Hematopoietic multipotent progenitor cell treated with erythropoietin and hydrocortisone succinate and interleukin-3 and kit ligand, for 17 days (in vitro differentiated cells): ENCODE data around the gene HINFP.
A peak's percentile ranks its signal among the peaks of the same experiment; 100 is the strongest.
"Not testable (repeated sequence)": the region's sequence is repeated elsewhere in the genome, so short reads cannot be mapped to it uniquely, and the experiment has no call there.

Experiments used
- DNase-seq: peaks from one replicate; pipeline ENCODE4 v3.0.0-alpha.2; 2015; ENCODE audit warnings: low spot score

Gene HINFP

DNA sequence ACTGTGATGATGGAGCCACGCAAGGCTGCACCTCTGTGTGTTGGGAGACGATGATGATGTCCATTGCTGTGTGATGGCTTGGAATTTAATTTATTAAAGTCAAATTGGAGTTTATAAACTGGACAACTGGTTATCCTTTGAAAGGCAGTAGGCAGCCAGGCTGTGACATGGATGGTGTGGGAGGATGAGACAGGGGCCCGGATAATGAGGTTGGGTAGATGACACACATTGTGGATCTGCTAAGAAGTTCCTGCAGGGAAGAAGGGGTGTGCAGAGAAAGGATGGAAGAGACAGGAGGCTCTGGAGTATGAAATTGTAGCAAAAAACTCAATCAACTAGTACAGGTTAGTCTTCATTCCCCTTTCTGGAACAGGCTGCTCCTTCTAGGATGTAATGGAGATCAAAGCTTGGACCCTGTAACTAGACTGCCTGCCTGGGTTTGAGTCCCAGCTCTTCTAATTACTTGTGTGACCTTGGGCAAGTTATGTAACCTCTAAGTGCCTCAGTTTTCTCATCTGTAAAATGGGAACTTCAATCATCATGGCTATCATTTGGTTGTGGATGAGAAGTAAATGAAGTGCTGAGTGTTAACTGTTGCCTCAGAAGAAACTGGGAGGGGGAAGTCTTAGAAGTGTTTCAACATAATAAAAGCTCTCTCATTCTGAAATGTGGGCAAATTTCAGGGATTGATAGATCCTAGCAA, 4.2 kb upstream of the HINFP start:
- DNase-seq = no peak

DNA sequence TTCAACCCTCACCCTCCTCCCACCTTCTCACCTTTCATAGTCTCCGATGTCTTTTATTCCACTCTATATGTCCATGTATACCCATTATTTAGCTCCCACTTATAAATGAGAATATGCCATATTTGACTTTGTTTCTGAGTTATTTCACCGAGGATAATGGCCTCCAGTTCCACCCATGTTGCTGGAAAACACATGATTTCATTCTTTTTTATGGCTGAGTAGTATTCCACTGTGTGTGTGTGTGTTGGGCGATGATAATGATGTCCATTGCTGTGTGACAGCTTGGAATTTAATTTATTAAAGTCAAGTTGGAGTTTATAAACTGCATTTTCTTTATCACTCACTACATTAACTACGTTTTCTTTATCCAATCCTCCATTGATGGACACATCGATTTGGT, 3.2 kb upstream of the HINFP start:
- DNase-seq = no peak

DNA sequence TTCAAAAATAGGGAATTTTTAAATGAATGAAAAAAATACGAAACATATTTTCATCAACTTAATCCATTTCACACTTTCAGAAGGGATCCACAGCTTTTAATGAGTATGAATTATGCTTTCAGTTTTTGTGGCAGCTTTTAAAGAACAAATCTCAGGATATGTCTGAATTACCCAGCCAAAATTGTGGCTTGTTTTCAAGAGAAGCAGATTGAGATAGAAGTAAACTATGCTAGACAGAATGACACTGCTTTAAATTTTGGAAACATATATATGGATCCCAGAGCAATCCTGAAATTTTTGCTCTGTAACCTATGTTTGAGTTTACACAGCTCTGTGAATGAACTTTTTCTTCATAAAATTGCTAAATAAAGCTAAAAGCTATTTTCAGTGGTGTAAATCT, 2.4 kb upstream of the HINFP start:
- no peak for DNase-seq

DNA sequence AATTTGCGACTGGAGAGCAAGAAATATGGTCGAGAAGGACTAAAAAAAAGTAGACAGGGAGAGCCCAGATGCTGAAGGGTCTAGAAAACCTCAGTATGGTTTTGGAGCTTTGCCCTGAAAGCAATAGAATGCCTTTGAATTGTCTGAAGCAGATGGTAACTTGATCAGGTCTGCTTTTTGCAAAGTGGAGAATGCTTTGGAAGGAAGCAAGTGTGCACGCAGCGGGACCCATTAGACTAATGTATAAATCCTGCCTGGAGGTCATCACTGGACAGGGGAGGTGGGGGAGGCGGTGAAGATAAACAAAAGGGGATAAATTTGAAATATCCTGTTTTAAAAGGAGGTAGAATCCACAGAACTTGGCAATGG, 757 bp upstream of the HINFP start:
- DNase-seq = no peak

DNA sequence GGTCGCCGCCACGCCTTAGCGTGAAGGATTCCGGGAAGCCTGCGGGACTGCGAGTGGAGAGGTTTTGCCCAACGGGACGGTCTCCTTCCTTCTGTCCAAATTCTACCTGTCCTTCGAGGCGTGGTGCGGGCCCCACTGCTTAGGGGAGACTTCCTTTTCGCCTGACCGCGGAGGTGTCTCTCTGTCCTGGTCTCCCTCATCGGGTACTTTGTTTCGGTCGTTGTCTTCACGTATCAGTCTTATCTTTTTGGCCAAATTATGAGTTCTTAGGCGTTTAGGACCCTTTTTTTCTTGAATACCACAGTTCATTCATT, 388 bp downstream of the HINFP start:
- DNase-seq = no peak

DNA sequence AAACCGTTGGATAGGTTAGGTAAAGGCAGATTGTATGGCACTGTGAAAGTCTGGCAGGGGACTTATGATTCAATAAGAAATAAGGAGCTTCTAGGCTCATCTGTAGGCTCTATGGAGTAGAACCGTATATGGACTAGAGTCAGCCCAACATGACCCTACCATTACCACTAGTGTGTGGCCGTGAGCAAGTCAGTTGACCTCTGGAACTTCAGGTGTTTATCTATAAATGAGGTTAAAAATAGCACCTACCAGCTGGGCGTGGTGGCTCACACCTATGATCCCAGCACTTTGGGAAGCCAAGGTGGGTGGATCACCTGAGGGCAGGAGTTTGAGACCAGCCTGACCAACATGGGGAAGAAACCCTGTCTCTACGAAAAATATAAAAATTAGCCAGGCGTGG, 4.4 kb downstream of the HINFP start:
- DNase-seq = no peak

DNA sequence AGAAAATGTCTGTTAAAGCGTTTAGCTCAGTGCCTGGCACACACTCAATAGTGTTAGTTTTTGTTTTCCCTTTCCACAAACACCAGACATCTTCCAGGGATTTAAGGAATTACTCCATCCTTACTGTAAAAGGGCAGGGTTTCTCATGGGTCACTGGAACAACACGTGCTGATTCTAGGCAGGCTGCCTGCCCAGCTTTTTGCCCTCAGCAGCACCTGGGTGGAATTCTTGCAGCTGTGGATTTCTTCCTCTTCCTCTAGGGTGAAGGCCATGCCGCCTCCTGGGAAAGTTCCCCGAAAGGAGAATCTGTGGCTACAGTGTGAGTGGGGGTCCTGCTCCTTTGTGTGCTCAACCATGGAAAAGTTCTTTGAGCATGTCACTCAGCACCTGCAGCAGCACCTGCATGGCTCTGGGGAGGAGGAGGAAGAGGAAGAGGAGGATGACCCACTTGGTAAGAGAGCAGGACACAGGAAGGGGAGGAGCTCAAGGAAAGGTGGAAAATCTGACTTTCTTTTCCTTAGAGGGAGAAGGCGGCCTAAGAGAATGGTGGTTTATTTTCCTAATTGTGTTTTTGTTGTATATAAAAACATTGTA, 5.4 kb downstream of the HINFP start:
- DNase-seq = no peak

DNA sequence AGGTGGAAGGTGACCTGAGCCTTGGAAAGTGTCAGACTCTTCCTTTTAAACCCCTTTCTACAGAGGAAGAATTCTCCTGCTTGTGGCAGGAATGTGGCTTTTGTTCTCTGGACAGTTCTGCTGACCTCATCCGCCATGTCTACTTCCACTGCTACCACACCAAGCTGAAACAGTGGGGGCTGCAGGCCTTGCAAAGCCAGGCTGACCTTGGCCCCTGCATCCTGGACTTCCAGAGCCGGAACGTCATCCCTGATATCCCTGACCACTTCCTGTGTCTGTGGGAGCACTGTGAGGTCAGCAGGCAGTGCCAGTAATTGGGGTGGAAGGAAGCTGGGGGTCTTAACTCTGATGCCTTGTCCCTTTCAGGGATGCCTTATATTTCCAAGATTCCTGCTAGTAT, 9.3 kb downstream of the HINFP start:
- no peak for DNase-seq

DNA sequence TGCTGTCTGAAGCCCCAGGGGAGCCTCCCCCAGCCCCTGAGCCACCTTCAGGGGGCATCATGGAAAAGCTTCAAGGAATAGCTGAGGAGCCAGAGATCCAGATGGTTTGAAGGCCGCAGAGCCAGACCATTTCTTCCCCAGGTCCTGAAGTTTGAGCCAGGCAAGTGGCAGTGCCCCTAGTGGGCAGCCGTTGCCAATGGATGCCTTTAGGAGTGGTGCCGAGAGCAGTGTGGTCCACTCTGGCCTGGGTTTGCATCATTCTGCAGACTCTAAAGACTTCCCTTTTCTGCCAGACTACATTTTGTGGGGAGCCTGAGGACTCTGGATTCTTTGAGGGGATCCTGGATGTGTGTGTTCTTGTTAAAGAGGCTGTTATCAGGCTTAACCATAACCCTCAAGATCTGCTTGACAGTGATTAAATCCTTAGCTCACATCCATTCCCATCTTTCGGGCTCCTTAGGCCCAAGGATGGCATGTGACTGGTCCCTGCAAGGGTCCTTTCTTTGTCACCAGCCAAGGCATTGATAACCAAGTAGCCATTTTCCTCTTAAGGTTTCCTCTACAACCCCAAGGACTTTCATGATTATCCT, 13.1 kb downstream of the HINFP start:
- peak; percentile 30 for DNase-seq

DNA sequence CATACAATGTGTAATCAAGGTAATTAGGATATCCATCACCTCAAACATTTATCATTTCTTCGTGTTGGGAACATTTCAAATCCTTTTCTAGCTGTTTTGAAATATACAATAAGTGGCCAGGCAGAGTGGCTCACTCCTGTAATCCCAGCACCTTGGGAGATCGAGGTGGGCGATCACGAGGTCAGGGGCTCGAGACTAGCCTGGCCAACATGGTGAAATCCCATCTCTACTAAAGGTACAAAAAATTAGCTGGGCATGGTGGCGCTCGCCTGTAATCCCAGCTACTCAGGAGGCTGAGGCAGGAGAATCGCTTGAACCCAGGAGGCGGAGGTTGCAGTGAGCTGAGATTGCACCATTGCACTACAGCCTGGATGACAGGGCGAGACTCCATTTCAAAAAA, 17.9 kb downstream of the HINFP start:
- not testable (repeated sequence) for DNase-seq

DNA sequence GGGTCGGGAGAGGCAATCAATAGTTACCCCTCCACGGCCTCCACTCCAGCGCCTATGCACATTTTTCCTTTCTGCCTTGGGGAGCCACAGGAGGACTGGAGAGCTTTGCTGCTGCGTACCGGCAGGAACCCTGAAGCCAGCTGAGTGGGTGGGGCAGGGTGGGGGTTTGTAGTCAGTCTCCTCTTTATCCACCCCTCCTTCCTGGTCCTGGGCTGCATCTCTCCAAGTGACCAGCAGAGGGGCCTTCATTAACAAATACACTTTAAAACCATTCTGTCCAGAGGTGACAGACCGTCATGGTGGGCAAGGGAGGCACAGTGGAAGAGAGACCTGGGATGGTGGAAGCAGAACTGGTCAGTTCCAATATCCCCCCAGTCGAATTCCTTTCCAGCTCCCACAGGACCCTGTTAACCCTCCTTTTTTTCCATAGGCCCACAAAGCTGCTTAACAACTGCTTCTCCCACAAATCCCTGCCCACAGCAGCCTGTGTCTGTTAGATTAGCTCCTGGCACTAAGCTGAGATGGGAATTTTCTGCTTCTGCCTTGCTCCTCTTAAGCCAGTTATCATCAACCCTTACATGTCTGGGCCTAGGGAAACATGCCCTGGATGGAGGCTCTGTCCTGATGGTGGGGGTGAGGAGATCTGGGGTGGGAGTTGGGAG, 23.6 kb downstream of the HINFP start:
- peak; percentile 56 for DNase-seq

DNA sequence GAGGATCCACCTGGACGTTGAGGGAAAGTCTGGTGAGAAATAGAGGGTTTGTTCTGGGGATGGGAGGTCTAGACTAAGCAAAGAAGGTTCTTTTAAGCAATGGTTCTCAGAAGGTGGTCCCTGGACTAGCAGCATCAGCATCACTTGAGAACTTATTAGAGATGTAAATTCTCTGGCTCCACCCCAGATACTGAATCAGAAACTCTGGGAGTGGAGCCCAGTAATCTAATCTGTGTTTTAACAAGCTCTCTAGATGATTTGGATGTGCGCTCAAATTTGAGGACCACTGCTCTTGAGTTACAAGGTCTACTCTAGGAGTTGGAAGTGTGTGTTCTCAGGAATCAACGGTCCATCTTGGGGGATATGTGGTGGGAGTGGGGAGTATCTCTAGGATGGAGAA, 24.2 kb downstream of the HINFP start:
- DNase-seq = no peak

DNA sequence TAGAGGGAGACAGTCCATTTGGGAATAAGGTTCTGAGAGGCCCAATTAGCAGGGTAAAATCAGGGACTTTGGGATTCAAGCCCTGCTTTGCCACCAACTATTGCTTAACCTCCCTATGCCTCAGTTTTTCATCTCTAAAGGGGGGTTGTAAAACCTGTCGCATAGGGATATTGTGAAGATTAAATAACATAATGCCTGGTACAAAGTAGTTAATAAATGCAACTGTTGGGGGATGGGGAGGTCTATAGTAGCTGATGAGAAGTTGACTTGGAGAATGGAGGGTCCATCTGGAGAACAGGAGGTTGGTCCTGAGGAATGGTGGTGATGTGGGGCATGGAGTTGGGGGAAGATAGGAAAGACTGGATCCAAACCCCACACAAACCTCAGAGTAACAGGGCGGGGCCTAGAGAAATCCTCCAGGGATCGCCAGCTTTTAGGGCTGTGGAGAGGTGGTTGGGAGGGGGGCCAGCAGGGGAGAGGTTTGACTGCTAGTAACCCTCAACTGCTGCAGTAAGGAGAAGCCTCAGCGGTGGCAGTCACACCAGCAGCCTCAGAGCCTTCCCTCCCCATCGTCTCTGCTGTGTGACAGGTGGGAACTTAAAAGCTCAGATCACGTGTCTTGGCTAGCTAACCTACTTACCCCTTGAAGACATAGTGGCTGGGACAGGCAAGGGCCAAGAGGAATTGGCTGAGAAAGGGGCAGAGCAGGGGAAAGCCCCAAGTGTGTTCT, 26.4 kb downstream of the HINFP start:
- no peak for DNase-seq

DNA sequence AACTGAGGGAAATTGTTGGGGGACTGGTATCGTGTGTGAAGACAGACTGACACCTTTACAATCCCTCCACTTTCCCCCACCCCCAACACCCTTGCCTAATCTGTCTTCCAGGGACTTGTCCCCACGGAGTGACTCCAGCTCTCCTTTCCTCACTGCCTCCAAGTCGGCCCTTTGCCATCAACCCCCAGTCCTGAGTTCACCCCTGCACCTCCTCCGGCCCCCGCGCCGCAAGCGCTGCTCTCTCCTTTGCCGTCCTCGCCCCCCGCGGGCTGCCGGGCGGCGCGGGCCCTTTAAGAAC, 27.3 kb downstream of the HINFP start:
- no peak for DNase-seq

DNA sequence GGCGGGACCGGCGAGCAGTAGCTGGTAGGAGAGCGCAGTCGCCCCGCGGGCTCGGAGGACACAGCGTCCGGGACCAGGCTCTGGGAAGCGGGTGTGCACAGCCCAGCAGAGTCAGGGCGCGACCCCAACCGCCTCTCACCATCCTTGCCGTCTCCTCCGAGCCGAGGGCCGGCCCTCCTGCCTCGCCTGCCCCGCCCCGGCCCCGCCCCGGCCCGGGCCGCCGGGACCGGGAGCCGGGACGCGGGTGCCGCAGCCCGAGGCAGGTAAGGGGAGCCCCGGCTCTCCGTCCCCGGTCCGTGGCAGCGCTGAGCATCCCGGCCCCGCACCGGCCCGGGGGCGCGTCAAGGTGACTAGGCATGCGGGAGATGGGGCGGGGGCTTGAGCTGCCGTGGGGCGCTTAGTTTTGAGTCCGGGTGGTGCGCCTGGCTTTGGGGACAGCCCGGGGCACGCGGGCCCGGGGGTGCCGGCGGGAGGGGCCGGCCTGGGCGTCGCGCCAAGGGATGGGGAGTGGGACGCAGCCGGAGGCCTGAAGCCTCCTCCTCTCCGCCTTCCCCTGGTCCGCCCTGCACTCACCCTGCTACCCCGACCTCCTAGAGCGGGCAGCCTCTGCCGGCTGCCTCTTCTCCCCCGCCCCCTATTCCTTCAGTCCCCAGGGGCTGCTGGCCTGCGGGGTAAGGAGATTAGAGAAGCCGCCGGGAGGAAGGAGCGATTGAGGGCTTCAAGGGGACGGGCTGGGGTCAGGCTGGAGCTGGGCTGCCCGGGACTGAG, 27.8 kb downstream of the HINFP start, which contains the start of gene ABCG4:
Gene ABCG4 (plus strand): TSS at position 35 of the 768 bp plus-strand sequence. CDS start 914 bp downstream, outside the sequence.
- no peak for DNase-seq

DNA sequence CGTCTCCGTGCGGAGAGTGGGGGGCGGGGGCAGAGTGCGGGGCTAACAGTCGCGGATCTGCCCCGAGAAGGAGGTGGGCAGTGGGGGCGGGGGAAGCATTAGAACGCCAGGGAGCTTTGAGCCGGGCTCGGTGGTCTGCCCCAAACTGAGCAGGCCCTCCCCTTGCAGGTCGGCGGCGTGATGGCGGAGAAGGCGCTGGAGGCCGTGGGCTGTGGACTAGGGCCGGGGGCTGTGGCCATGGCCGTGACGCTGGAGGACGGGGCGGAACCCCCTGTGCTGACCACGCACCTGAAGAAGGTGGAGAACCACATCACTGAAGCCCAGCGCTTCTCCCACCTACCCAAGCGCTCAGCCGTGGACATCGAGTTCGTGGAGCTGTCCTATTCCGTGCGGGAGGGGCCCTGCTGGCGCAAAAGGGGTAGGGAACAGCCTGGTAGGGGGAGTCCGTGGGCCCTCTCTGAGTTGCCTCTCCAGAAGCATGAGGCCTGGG, 28.5 kb downstream of the HINFP start:
- DNase-seq = no peak

DNA sequence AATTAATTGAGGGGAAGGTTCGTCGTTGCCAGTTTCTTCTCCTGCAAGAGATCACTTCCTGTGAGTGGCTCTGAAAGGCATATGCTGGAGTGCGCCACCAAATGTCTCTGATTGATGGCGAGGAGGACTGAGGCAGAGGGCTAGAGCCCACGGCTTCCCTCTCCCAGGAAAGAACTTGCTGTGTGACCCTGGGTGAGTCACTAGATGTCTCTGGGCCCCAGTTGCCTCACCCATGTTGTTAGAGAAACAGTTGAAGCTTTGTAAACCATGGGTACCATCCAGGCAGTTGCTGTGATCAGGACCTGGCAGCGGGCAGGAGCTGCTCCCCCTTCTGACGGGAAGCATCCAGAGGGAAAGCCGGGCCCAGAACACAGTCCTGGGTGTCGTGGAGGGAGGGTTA, 30.7 kb downstream of the HINFP start:
- DNase-seq = no peak

DNA sequence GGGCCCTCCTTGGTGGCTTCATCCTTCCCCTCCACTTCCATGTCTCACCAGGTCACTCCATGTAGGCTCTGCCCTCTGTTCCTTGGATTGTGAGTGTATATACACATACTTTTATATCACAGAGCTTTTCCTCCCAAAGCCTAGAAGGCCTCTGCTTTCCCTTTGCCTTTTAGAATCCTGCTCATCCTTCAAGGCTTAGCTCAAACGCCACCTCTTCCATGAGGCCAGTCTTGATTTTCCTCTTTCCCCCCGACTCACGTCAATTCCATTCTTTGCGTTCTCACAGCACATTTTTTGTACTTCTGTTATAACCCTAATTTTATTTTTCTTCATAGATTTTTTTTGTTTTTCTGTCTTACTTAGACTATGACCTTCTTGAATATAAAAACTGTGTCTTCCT, 31.2 kb downstream of the HINFP start:
- no peak for DNase-seq

DNA sequence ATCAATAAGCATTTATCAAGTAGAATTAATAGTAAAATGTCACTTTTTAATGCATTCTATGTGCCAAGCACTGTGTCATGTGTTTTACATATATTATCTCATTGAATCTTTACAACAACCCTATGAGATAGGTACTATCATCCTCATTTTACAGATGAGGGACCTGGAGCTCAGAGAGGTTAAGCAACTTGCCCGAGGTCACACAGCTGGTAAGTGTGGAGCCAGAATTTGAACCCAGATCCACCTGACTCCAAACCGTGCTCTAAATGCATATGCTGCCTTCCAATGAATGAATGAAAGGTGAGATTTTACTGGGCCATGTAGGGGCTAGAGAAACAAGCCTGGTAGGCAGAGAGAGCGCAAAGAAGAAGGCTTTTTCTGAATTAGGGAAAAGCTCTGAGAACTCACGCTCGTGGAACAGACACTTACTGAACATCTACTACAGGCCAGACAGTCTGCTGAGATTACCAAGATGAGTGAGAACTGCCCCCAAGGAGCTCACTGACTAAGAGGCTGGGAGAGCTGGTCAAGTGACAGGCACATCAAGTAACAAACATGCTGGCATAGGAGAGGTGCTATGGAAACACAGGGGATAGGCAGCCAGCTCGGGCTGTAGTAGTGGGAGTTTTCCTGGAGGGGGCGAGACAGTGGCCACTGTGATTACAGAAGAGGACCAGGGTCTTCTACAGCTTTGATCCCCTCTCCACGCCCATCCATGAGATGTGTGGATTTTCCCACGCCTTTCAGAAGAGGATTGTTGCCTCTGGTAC, 31.9 kb downstream of the HINFP start:
- no peak for DNase-seq

DNA sequence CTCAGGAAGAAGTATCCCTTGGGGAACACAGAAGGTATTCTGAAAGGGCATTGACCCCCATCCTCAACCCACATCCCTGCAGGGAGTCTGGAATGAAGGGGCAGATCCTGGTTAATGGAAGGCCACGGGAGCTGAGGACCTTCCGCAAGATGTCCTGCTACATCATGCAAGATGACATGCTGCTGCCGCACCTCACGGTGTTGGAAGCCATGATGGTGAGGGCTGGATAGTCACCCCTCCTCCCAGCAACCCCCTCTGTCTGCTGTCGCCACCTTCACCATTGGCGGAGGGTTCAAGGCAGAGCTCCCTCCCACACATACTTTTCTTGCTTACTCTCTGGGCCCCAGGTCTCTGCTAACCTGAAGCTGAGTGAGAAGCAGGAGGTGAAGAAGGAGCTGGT, 32.8 kb downstream of the HINFP start:
- DNase-seq = no peak
